CD4-positive, alpha-beta memory T cell (primary cell): ENCODE results near the gene BCL6B. TPM values are rescaled to one million over a fixed set of nuclear protein-coding genes. Genes with fewer than 3 reads are reported as not detected.

Experiments
- CTCF ChIA-PET: fragments of 350-600 bp; sonication (Branson Sonifier 250); formaldehyde crosslinking; loops from one replicate; lab custom pipeline; 2021; ENCODE audit warnings: inconsistent platforms; ENCODE audit not compliant: partially characterized antibody; lab: Charles Lee
- POLR2A ChIA-PET: fragments of 350-600 bp; sonication (Branson Sonifier 250); formaldehyde crosslinking; loops from one replicate; lab custom pipeline; 2021; ENCODE audit not compliant: partially characterized antibody; lab: Charles Lee
- DNase-seq, 5 donors: peaks; one replicate each; pipeline versions ENCODE4 v3.0.0 to v3.0.0-alpha.2; 2020 to 2022; ENCODE audit warnings: mixed read lengths in 1 of 5
- H3K27ac ChIP-seq: one replicate; pipeline ENCODE4 v1.7.0; 2013; ENCODE audit warnings: low read depth, low read length
- H3K27me3 ChIP-seq: 2 replicates; pipeline ENCODE4 v1.7.0; 2013; ENCODE audit warnings: mild to moderate bottlenecking, low read length, moderate library complexity; ENCODE audit not compliant: insufficient read depth
- H3K36me3 ChIP-seq: 2 replicates; pipeline ENCODE4 v1.7.0; 2013; ENCODE audit warnings: mild to moderate bottlenecking, low read length, moderate library complexity; ENCODE audit not compliant: insufficient read depth
- H3K4me1 ChIP-seq: 2 replicates; pipeline ENCODE4 v1.7.0; 2013; ENCODE audit warnings: mild to moderate bottlenecking, low read length, moderate library complexity; ENCODE audit not compliant: insufficient read depth
- H3K4me3 ChIP-seq, 2 donors: one replicate each; pipeline ENCODE4 v1.7.0; 2013; ENCODE audit warnings: low read length in 2 of 2, mild to moderate bottlenecking in 1 of 2
- H3K9me3 ChIP-seq, 2 donors: one replicate each; pipeline ENCODE4 v1.7.0; 2013; ENCODE audit warnings: low read length in 2 of 2, control low read depth in 1 of 2; ENCODE audit not compliant: control insufficient read depth in 1 of 2
- H3K27ac Mint-ChIP-seq, 7 donors: one replicate each; pipeline ENCODE4 v1.8.0; 2020 to 2021; ENCODE audit warnings: mixed read lengths in 7 of 7, mild to moderate bottlenecking in 6 of 7, inconsistent platforms in 3 of 7, moderate library complexity in 3 of 7
- H3K27me3 Mint-ChIP-seq, 2 donors: one replicate each; pipeline ENCODE4 v1.8.0; 2020 to 2021; ENCODE audit warnings: mixed read lengths in 2 of 2
- H3K36me3 Mint-ChIP-seq, 2 donors: one replicate each; pipeline ENCODE4 v1.8.0; 2020 to 2021; ENCODE audit warnings: mixed read lengths in 2 of 2, inconsistent platforms in 1 of 2, mild to moderate bottlenecking in 1 of 2
- H3K4me1 Mint-ChIP-seq, 4 donors: one replicate each; pipeline ENCODE4 v1.8.0; 2020 to 2021; ENCODE audit warnings: mixed read lengths in 4 of 4, mild to moderate bottlenecking in 1 of 4
- H3K4me3 Mint-ChIP-seq, 8 donors: one replicate each; pipeline ENCODE4 v1.8.0; 2020 to 2021; ENCODE audit warnings: mixed read lengths in 8 of 8, mild to moderate bottlenecking in 7 of 8, moderate library complexity in 6 of 8, inconsistent platforms in 3 of 8
- H3K9me3 Mint-ChIP-seq, 8 donors: one replicate each; pipeline ENCODE4 v1.8.0; 2020 to 2021; ENCODE audit warnings: mixed read lengths in 8 of 8, mild to moderate bottlenecking in 5 of 8, inconsistent platforms in 3 of 8, moderate library complexity in 1 of 8
- intact Hi-C: fragments of 100-400 bp; cut with micrococcal nuclease; formaldehyde crosslinking; loops from one replicate; pipeline ENCODE4 v1.15.1; 2023
- polyA plus RNA-seq, 2 donors: library from polyadenylated mRNA; unstranded; fragments of 300-500 nt; fragmentation: Illumina TruSeq; gene quantifications; one replicate each; pipeline ENCODE4 v1.2.3, GENCODE V29; 2021
- total RNA-seq, 2 experiments: library from RNA; stranded (reverse); gene quantifications; one replicate each; pipeline ENCODE4 v1.2.3, GENCODE V29; 2021

BCL6B gene
- total and polyA plus RNA-seq, 4 experiments from 2014 or later, result not detected

DNA sequence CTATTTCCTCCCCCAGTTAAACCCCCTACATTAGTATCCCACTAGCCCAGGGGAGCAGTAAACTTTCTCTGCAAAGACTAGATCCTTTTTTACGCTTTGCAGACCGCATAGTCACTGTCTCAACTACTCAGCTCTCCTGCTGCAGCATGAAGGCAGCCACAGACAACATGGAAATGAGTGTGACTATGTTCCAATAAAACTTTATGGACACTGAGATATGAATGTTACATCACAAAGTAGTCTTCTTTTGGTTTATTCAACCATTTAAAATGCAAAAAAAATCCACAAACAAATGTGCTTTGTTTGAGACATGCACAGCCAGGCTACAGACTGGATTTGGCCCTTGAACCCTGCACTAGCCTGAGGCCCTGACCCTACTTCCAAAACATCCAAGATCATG lies 12.3 kb upstream of the BCL6B start:
- ChIA-PET POLR2A (interaction anchor here (0.6 to 4.1 kb wide), 2 partner anchors 19 to 25 kb away, joined by 3 to 39 read pairs; partner anchors contain the start of gene SLC16A13), CTCF (interaction anchor here (0.8 to 1.5 kb wide), 3 partner anchors 11 to 100 kb away, joined by 3 to 4 read pairs (median 3); no protein-coding TSS in a partner anchor)
- H3K4me1 Mint-ChIP-seq, result peaks cover 35 to 76% (median 55%) of the 10 kb centered on the region in 4 donors
- Histone ChIP-seq H3K27ac (peak overlapping the region; percentile 96), H3K9me3 (no peaks in the 10 kb centered on the region), H3K4me1 (peaks cover 50% of the 10 kb centered on the region), H3K27me3 (no peaks in the 10 kb centered on the region), H3K4me3 (no peak overlapping the region), H3K36me3 (peaks cover 7% of the 10 kb centered on the region)
- H3K27ac Mint-ChIP-seq, result peak overlapping the region; percentile 36 to 98 (median 75)
- H3K9me3 Mint-ChIP-seq, result no peaks in the 10 kb centered on the region
- H3K36me3 Mint-ChIP-seq, result peaks cover 7 to 50% of the 10 kb centered on the region in 2 donors
- peak overlapping the region; percentile 61 to 97 (median 68) for H3K4me3 Mint-ChIP-seq
- no peak for DNase-seq
- H3K27me3 Mint-ChIP-seq, result no peaks in the 10 kb centered on the region
- intact Hi-C loops, result loop anchor here (10.0 kb wide), 1 partner anchor 1426 kb away; the partner anchor contains the start of gene NLRP1

DNA sequence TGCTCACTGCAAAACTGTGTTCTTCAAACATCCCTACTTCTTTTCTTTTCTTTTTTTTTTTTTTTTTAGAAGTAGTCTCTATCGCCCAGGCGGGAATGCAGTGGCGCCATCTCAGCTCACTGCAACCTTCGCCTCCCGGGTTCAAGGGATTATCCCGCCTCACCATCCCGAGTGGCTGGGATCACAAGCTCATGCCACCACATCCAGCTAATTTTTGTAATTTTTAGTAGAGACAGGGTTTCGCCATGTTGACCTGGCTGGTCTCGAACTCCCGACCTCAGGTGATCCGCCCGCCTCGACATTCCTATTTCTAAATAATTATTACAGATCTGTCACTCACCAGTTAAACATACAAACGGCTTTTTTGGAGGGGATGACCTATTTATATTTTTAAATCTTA lies 11.4 kb upstream of the BCL6B start:
- intact Hi-C loops, result loop anchor here (10.0 kb wide), 1 partner anchor 1427 kb away; the partner anchor contains the start of gene NLRP1

DNA sequence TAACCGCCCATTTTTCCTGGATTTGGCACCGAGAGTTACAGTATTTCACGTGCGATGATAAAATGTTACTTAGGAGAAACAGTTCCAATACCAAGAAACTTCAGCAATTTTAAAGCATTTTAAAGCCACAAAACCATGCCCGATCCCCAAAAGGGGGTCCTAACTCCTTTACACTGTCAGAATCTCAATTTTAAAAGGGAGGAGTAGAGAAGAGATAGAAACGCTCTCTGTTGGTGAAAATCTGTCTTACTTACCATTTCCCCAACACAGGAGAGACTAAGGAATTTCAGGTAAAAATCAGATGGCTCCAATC lies 11.0 kb upstream of the BCL6B start:
- CTCF ChIA-PET, result interaction anchor here (1.0 to 2.0 kb wide), 4 partner anchors 9 to 101 kb away, joined by 4 to 15 read pairs (median 6); no protein-coding TSS in a partner anchor
- Histone ChIP-seq H3K36me3 (peaks cover 10% of the 10 kb centered on the region), H3K4me1 (peaks cover 64% of the 10 kb centered on the region), H3K4me3 (peak overlapping the region; percentile 61 to 98), H3K27me3 (no peaks in the 10 kb centered on the region), H3K9me3 (no peaks in the 10 kb centered on the region), H3K27ac (peak overlapping the region; percentile 96)
- H3K27me3 Mint-ChIP-seq, result no peaks in the 10 kb centered on the region
- H3K4me3 Mint-ChIP-seq, result peak overlapping the region; percentile 92 to 98 (median 97)
- H3K27ac Mint-ChIP-seq, result peak overlapping the region; percentile 98 to 100 (median 100)
- peaks cover 41 to 86% (median 63%) of the 10 kb centered on the region in 4 donors for H3K4me1 Mint-ChIP-seq
- intact Hi-C loops, result loop anchor here (10.0 kb wide), 1 partner anchor 1427 kb away; the partner anchor contains the start of gene NLRP1
- no peak for DNase-seq
- no peaks in the 10 kb centered on the region for H3K9me3 Mint-ChIP-seq
- POLR2A ChIA-PET, result interaction anchor here (0.6 to 4.1 kb wide), 17 partner anchors 10 to 839 kb away, joined by 3 to 39 read pairs (median 3); partner anchors contain the start of genes ACADVL, ACAP1, DLG4 and SLC16A13
- H3K36me3 Mint-ChIP-seq, result peaks cover 9 to 48% of the 10 kb centered on the region in 2 donors

More for the DNA sequence above, 11.4 kb upstream of the BCL6B start:
- H3K36me3 ChIP-seq, result peaks cover 7% of the 10 kb centered on the region
- Mint-ChIP-seq H3K27ac (peak overlapping the region; percentile 98 to 100 (median 100)), H3K9me3 (no peaks in the 10 kb centered on the region), H3K4me3 (peak overlapping the region; percentile 92 to 98 (median 97)), H3K4me1 (peaks cover 41 to 84% (median 63%) of the 10 kb centered on the region in 4 donors), H3K27me3 (no peaks in the 10 kb centered on the region), H3K36me3 (peaks cover 7 to 51% of the 10 kb centered on the region in 2 donors)
- no peak for DNase-seq
- H3K4me1 ChIP-seq, result peaks cover 59% of the 10 kb centered on the region
- H3K27ac ChIP-seq, result peak overlapping the region; percentile 96
- H3K9me3 ChIP-seq, result no peaks in the 10 kb centered on the region
- peak overlapping the region; percentile 61 to 98 for H3K4me3 ChIP-seq
- H3K27me3 ChIP-seq, result no peaks in the 10 kb centered on the region
- POLR2A ChIA-PET, result interaction anchor here (0.6 to 4.1 kb wide), 5 partner anchors 10 to 166 kb away, joined by 3 to 39 read pairs (median 3); partner anchors contain the start of gene SLC16A13
- CTCF ChIA-PET, result interaction anchor here (1.5 to 2.0 kb wide), 3 partner anchors 10 to 101 kb away, joined by 4 to 15 read pairs (median 4); no protein-coding TSS in a partner anchor

DNA sequence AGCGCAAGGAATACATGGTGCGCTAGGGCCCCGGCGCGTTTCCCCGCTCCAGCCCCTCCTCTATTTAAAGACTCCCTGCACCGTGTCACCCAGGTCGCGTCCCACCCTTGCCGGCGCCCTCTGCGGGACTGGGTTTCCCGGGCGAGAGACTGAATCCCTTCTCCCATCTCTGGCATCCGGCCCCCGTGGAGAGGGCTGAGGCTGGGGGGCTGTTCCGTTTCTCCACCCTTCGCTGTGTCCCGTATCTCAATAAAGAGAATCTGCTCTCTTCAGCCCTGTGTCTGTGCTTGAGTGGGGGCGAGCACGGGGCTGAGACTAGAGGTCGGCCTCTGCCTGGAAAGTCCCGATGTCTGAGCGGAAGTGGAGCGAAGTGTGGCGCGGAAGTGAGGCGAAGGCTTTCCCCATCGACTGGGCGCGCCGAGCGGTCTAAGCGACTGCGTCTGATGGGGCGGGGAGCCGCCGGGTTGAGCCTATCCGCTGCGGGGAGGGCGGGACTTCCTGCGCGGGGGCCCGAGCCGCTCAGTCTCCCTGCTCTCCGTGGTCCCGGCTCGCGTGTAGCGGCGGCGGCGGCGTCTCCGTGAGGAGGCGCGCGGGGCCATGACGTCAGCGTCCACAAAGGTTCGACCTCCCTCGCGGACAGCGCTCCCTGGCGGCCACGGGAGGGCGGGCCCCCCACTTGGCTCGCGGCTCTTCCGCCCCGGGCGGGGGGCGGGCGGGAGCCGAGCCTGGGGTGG lies 8.4 kb upstream of the BCL6B start:
- H3K4me1 Mint-ChIP-seq, result peaks cover 42 to 94% (median 61%) of the 10 kb centered on the region in 4 donors
- Histone ChIP-seq H3K4me1 (peaks cover 69% of the 10 kb centered on the region), H3K27me3 (no peaks in the 10 kb centered on the region), H3K36me3 (peaks cover 14% of the 10 kb centered on the region), H3K27ac (peak overlapping the region; percentile 96), H3K4me3 (peak overlapping the region; percentile 61 to 98), H3K9me3 (no peaks in the 10 kb centered on the region)
- H3K27me3 Mint-ChIP-seq, result no peaks in the 10 kb centered on the region
- POLR2A ChIA-PET, result interaction anchor here (1.2 to 4.1 kb wide), 8 partner anchors 10 to 673 kb away, joined by 3 to 39 read pairs (median 5); partner anchors contain the start of genes BCL6B, SLC16A13 and TP53
- H3K9me3 Mint-ChIP-seq, result no peaks in the 10 kb centered on the region
- intact Hi-C loops, result loop anchor here (10.0 kb wide), 1 partner anchor 1430 kb away; the partner anchor contains the start of gene NLRP1
- peak; percentile 98 to 99 (median 98) for DNase-seq
- H3K27ac Mint-ChIP-seq, result peak overlapping the region; percentile 98 to 100 (median 100)
- CTCF ChIA-PET, result interaction anchor here (0.6 to 3.0 kb wide), 4 partner anchors 11 to 103 kb away, joined by 3 to 11 read pairs (median 6); no protein-coding TSS in a partner anchor
- H3K4me3 Mint-ChIP-seq, result peak overlapping the region; percentile 92 to 98 (median 97)
- peaks cover 13 to 42% of the 10 kb centered on the region in 2 donors for H3K36me3 Mint-ChIP-seq

DNA sequence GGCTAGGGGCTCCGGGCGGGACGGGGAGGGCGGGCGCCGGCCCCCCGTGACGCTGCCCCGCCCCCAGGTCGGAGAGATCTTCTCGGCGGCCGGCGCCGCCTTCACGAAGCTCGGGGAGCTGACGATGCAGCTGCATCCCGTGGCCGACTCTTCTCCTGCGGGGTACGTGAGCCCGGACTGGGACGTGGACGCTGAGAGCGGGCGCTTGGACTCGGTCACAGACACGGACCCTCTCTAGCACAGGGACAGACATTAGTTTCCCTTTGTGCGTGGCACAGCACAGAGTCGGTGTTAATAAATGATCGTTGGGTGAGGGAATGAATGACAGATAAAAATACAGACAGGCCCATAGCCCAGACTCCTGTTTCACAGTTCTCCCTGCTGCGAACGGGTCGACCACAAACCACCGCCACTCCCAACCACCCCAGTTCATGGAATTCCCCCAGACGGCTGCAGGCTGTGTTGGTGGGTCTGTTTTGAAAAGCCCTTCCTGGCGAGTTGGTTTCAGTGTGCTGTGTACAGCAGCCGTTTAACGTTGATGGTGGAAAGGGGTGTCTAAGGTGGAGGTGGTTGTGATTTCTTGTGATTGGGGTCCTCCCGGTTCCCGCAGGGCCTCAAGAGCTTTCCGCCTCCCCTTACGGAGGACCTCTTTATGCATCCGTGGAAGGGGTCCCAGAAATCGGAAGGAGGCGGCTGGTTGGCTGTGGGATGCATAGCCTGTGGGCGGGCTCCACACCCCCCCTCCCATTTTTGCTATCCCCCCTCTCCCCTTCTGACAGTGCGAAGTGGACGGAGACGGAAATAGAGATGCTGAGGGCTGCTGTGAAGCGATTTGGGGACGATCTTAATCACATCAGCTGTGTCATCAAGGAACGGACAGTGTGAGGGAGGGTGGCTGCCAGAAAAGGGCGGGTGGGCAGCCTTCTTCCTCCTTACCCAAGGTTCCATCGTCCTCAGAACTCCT lies 7.6 kb upstream of the BCL6B start:
- H3K9me3 Mint-ChIP-seq, result no peaks in the 10 kb centered on the region
- intact Hi-C loops, result loop anchor here (1.0 to 10.0 kb wide), 2 partner anchors 8 to 1430 kb away; partner anchors contain the start of genes BCL6B and NLRP1
- POLR2A ChIA-PET, result interaction anchor here (0.6 to 3.0 kb wide), 12 partner anchors 9 to 672 kb away, joined by 3 to 37 read pairs (median 4); partner anchors contain the start of genes BCL6B, SLC16A13 and TP53
- H3K27me3 Mint-ChIP-seq, result no peaks in the 10 kb centered on the region
- Histone ChIP-seq H3K4me1 (peaks cover 61% of the 10 kb centered on the region), H3K9me3 (no peaks in the 10 kb centered on the region), H3K27me3 (no peaks in the 10 kb centered on the region), H3K36me3 (peaks cover 8% of the 10 kb centered on the region), H3K4me3 (peak overlapping the region; percentile 50 to 98), H3K27ac (peak overlapping the region; percentile 96)
- H3K36me3 Mint-ChIP-seq, result peaks cover 9 to 36% of the 10 kb centered on the region in 2 donors
- peak overlapping the region; percentile 89 to 95 (median 92) for H3K4me3 Mint-ChIP-seq
- H3K4me1 Mint-ChIP-seq, result peaks cover 35 to 86% (median 55%) of the 10 kb centered on the region in 4 donors
- DNase-seq, result peak; percentile 82 to 97 (median 85)
- H3K27ac Mint-ChIP-seq, result peak overlapping the region; percentile 97 to 99 (median 98)
- CTCF ChIA-PET, result interaction anchor here (0.8 to 3.0 kb wide), 5 partner anchors 11 to 104 kb away, joined by 3 to 11 read pairs (median 4); partner anchors contain the start of gene SLC16A13

DNA sequence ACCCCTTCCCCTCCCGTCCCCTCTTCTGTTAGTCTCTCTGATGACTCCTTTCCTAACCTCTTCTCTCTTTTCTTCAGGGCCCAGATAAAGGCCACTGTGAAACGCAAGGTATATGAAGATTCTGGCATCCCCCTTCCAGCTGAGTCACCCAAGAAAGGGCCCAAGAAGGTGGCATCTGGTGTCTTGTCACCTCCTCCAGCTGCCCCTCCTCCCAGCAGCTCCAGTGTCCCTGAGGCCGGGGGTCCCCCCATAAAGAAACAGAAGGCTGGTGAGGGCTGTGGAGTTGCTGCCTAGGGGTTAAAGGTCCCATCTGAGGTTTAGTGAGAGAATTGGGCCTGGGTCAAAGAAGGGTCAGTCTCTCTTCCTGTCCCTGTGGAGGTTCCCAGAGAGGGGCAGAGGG lies 6.4 kb upstream of the BCL6B start:
- intact Hi-C loops, result loop anchor here (2.0 to 10.0 kb wide), 2 partner anchors 18 to 1432 kb away; partner anchors contain the start of gene NLRP1

More for the DNA sequence above, 6.4 kb upstream of the BCL6B start:
- Mint-ChIP-seq H3K36me3 (peaks cover 9 to 36% of the 10 kb centered on the region in 2 donors), H3K27ac (peak overlapping the region; percentile 97 to 99 (median 98)), H3K4me3 (peak overlapping the region in 7 of 8 donors; percentile 64 to 92 (median 91)), H3K4me1 (peaks cover 30 to 87% (median 51%) of the 10 kb centered on the region in 4 donors), H3K9me3 (no peaks in the 10 kb centered on the region), H3K27me3 (no peaks in the 10 kb centered on the region)
- no peak overlapping the region for H3K4me3 ChIP-seq
- CTCF ChIA-PET, result interaction anchor here (1.1 to 3.0 kb wide), 4 partner anchors 11 to 102 kb away, joined by 3 to 11 read pairs (median 3); no protein-coding TSS in a partner anchor
- peak in 1 of 5 donors; percentile 41 for DNase-seq
- peak overlapping the region; percentile 96 for H3K27ac ChIP-seq
- no peaks in the 10 kb centered on the region for H3K9me3 ChIP-seq
- H3K27me3 ChIP-seq, result no peaks in the 10 kb centered on the region
- H3K4me1 ChIP-seq, result peaks cover 51% of the 10 kb centered on the region
- H3K36me3 ChIP-seq, result peaks cover 8% of the 10 kb centered on the region
- POLR2A ChIA-PET, result interaction anchor here (0.7 to 3.0 kb wide), 5 partner anchors 8 to 30 kb away, joined by 3 to 37 read pairs (median 8); partner anchors contain the start of genes BCL6B and SLC16A13
